WERI-Rb-1 (cell line): Measurements from ENCODE around the gene SUGP2.
"Not testable (repeated sequence)": the region's sequence is repeated elsewhere in the genome, so short reads cannot be mapped to it uniquely, and the experiment has no call there.

Source experiments
- DNase-seq: peaks from one replicate; pipeline ENCODE4 v3.0.0-alpha.2; 2020
- H3K27ac ChIP-seq: fragments of 250-450 bp; sonication (Bioruptor Pico); 2 replicates; pipeline ENCODE4 v1.5.1; 2020; ENCODE audit warnings: mild to moderate bottlenecking, moderate library complexity
- H3K27me3 ChIP-seq: fragments of 250-450 bp; sonication (Bioruptor Pico); 2 replicates; pipeline ENCODE4 v1.5.1; 2021; ENCODE audit warnings: mild to moderate bottlenecking, low read depth, moderate library complexity; ENCODE audit not compliant: insufficient read depth, severe bottlenecking
- H3K36me3 ChIP-seq: fragments of 250-450 bp; sonication (Bioruptor Pico); 2 replicates; pipeline ENCODE4 v1.5.1; 2020; ENCODE audit warnings: mild to moderate bottlenecking, moderate library complexity
- H3K4me3 ChIP-seq: 2 replicates; pipeline ENCODE4 v1.5.1; 2011; ENCODE audit warnings: low read depth, mild to moderate bottlenecking, control low read depth, low read length
- H3K9me3 ChIP-seq: fragments of 250-450 bp; sonication (Bioruptor Pico); 2 replicates; pipeline ENCODE4 v1.5.1; 2021; ENCODE audit warnings: mild to moderate bottlenecking, moderate library complexity; ENCODE audit not compliant: severe bottlenecking
- CTCF ChIP-seq: IDR thresholded peaks from 2 replicates; pipeline ENCODE4 v1.5.1; 2011; ENCODE audit warnings: low read depth, mild to moderate bottlenecking, control low read depth, inconsistent platforms, low read length

The SUGP2 gene

DNA sequence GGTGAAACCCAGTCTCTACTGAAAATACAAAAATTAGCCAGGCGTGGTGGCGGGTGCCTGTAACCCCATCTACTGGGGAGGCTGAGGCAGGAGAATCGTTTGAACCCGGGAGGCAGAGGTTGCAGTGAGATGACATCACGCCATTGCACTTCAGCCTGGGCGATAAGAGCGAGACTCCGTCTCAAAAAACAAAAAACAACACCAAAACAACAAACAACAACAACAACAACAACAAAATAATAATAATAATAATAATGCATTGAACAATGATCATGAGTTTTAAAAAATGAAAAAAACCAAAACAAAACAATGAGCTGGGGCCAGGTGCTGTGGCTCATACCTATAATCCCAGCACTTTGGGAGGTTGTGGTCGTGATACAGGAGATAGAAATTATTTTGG is 69.2 kb downstream of the SUGP2 start:
- DNase-seq = no peak
- no peaks in the 10 kb centered on the region for H3K36me3 ChIP-seq
- H3K27ac ChIP-seq = no peak overlapping the region
- peaks cover 3% of the 10 kb centered on the region for H3K9me3 ChIP-seq
- no peak overlapping the region for H3K4me3 ChIP-seq
- no peak for TF ChIP-seq CTCF
- H3K27me3 ChIP-seq = no peaks in the 10 kb centered on the region

- TF ChIP-seq CTCF = no peak
- no peaks in the 10 kb centered on the region for H3K27me3 ChIP-seq
- no peaks in the 10 kb centered on the region for H3K9me3 ChIP-seq
- H3K36me3 ChIP-seq = no peaks in the 10 kb centered on the region
- no peak for DNase-seq
- no peak overlapping the region for H3K27ac ChIP-seq
- no peak overlapping the region for H3K4me3 ChIP-seq
Observed at GRCh38 chr19:18961767-18962620, 71.3 kb downstream of the SUGP2 start.

- H3K9me3 ChIP-seq = no peaks in the 10 kb centered on the region
- DNase-seq = no peak
- no peak overlapping the region for H3K4me3 ChIP-seq
- no peaks in the 10 kb centered on the region for H3K36me3 ChIP-seq
- no peak for TF ChIP-seq CTCF
- H3K27ac ChIP-seq = no peak overlapping the region
- H3K27me3 ChIP-seq = no peaks in the 10 kb centered on the region
Observed at GRCh38 chr19:18960370-18960769, 72.9 kb downstream of the SUGP2 start.

GRCh38 chr19:18955042-18955441 is 78.3 kb downstream of the SUGP2 start:
- no peaks in the 10 kb centered on the region for H3K9me3 ChIP-seq
- no peak for TF ChIP-seq CTCF
- no peak overlapping the region for H3K4me3 ChIP-seq
- no peaks in the 10 kb centered on the region for H3K27me3 ChIP-seq
- DNase-seq = no peak
- H3K36me3 ChIP-seq = no peaks in the 10 kb centered on the region
- H3K27ac ChIP-seq = no peak overlapping the region

DNA sequence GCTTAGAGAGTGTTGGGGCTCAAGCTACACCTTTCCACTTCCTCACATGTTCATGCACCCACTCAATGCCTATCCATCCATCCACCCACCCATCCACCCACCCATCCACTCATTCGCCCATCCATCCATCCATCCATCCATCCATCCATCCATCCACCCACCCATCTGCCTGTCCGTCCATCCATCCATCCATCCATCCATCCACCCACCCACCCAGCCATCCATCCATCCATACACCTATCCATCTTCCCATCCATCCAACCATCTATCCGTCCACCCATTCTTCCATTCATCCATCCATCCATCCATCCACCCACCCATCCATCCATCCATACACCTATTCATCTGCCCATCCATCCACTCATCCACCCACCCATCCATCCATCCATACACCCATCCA is 79.2 kb downstream of the SUGP2 start:
- no peak overlapping the region for H3K4me3 ChIP-seq
- TF ChIP-seq CTCF = no peak
- DNase-seq = no peak
- H3K27me3 ChIP-seq = no peaks in the 10 kb centered on the region
- no peaks in the 10 kb centered on the region for H3K36me3 ChIP-seq
- no peak overlapping the region for H3K27ac ChIP-seq
- no peaks in the 10 kb centered on the region for H3K9me3 ChIP-seq

DNA sequence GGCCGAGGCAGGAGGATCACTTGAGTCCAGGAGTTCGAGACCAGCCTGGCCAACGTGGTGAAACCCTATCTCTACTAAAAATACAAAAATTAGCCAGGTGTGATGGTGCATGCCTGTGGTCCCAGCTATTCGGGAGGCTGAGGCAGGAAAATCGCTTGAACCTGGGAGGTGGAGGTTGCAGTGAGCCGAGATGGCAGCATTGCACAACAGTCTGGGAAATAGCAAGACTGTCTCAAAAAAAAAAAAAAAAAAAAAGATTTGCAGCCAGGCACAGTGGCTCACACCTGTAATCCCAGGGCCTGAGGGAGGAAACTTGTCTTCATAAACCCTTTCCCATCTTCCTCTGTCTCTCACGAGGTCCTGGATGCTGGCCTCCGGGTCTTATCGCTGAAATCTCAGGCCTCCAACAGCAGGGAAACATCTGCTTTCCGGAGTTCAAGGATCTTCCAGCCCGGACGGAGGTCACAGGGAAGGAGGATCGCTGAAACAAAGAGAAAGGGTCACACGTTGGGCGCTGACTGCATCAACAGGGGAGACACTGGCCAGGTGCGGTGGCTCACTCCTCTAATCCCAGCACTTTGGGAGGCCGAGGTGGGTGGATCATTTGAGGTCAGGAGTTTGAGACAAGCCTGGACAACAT is 80.8 kb downstream of the SUGP2 start:
- not testable (repeated sequence) for H3K27me3 ChIP-seq, H3K9me3 ChIP-seq, H3K36me3 ChIP-seq, DNase-seq, H3K4me3 ChIP-seq, H3K27ac ChIP-seq
